22Rv1 (cell line): Measurements from ENCODE around the gene SPTSSA.
"Not testable (repeated sequence)": the region's sequence is repeated elsewhere in the genome, so short reads cannot be mapped to it uniquely, and the experiment has no call there.

ENCODE experiments used
- CTCF ChIP-seq: fragments of 450-650 bp; IDR thresholded peaks from 2 replicates; pipeline ENCODE4 v1.5.1; 2017; ENCODE audit warnings: mild to moderate bottlenecking
- ZFX ChIP-seq: fragments of 450-650 bp; IDR thresholded peaks from 2 replicates; pipeline ENCODE4 v1.6.1; 2017; ENCODE audit warnings: antibody characterized with exemption, borderline replicate concordance

GRCh38 chr14:34385881-34386280 lies 76.2 kb downstream of the SPTSSA start:
- TF ChIP-seq CTCF, ZFX: not testable (repeated sequence)
